Natural killer cell (primary cell): Measurements from ENCODE around the gene S100A7. TPM values are rescaled to one million over a fixed set of nuclear protein-coding genes. Genes with fewer than 3 reads are reported as not detected.

Source experiments
- ATAC-seq, 3 donors: fragments of 150-1000 bp in 2 of 3; fragments of 200-7000 bp in 1 of 3; cut with Tn5 transposase; 1 replicate in 1 of 3; 2 replicates in 2 of 3; pipeline ENCODE4 v1.10.0; 2021; ENCODE audit warnings: mild to moderate bottlenecking in 2 of 3, moderate library complexity in 2 of 3
- DNase-seq, 2 donors: peaks; one replicate each; pipeline versions ENCODE4 v3.0.0 to v3.0.0-alpha.2; 2013 to 2021; ENCODE audit warnings: mixed read lengths in 1 of 2
- H3K27ac ChIP-seq: one replicate; pipeline ENCODE4 v1.5.1; 2013; ENCODE audit warnings: mild to moderate bottlenecking, low read length
- H3K27me3 ChIP-seq: one replicate; pipeline ENCODE4 v1.6.1; 2013; ENCODE audit warnings: low read length; ENCODE audit not compliant: control insufficient read depth, insufficient read depth
- H3K36me3 ChIP-seq: one replicate; pipeline ENCODE4 v1.6.1; 2013; ENCODE audit warnings: low read length; ENCODE audit not compliant: control insufficient read depth, insufficient read depth
- H3K4me1 ChIP-seq: one replicate; pipeline ENCODE4 v1.6.1; 2013; ENCODE audit warnings: low read length; ENCODE audit not compliant: control insufficient read depth, insufficient read depth
- H3K4me3 ChIP-seq: one replicate; pipeline ENCODE4 v1.5.1; 2013; ENCODE audit warnings: low read length
- H3K9me3 ChIP-seq: one replicate; pipeline ENCODE4 v1.6.1; 2013; ENCODE audit warnings: low read length; ENCODE audit not compliant: control insufficient read depth, insufficient read depth
- H3K27ac Mint-ChIP-seq, 2 donors: one replicate each; pipeline ENCODE4 v1.8.0; 2022; ENCODE audit warnings: mild to moderate bottlenecking in 2 of 2, mixed read lengths in 2 of 2, moderate library complexity in 1 of 2
- H3K27me3 Mint-ChIP-seq, 2 donors: one replicate each; pipeline ENCODE4 v1.8.0; 2022; ENCODE audit warnings: low read depth in 2 of 2, mixed read lengths in 2 of 2
- H3K36me3 Mint-ChIP-seq: one replicate; pipeline ENCODE4 v1.8.0; 2022; ENCODE audit warnings: mixed read lengths
- H3K4me1 Mint-ChIP-seq, 2 donors: one replicate each; pipeline ENCODE4 v1.8.0; 2022; ENCODE audit warnings: mixed read lengths in 2 of 2
- H3K4me3 Mint-ChIP-seq: one replicate; pipeline ENCODE4 v1.8.0; 2022; ENCODE audit warnings: mild to moderate bottlenecking, moderate library complexity, mixed read lengths
- H3K9me3 Mint-ChIP-seq, 2 donors: one replicate each; pipeline ENCODE4 v1.8.0; 2022; ENCODE audit warnings: mixed read lengths in 2 of 2
- WGBS: methylation state at CpG from one replicate; pipeline ENCODE4 v1.1.7; 2013; ENCODE audit warnings: missing lambda C conversion rate; ENCODE audit not compliant: insufficient coverage; 5-methylcytosine and 5-hydroxymethylcytosine counted together
- intact Hi-C: fragments of 100-400 bp; cut with micrococcal nuclease; formaldehyde crosslinking; loops from one replicate; pipeline ENCODE4 v1.14.2; 2022
- total RNA-seq, 4 donors: library from RNA; stranded (reverse); fragments of 120-200 nt in 1 of 4; gene quantifications; one replicate each; pipeline versions ENCODE4 v1.2.3 to v1.2.4, GENCODE V29; 2013 to 2022
- TF ChIP-seq, protein P1 (sequence below): fragments of 200-600 bp; IDR thresholded peaks from one replicate; pipeline ENCODE4 v1.8.0; 2022; ENCODE audit warnings: antibody characterized with exemption

The S100A7 gene
- total RNA-seq, 3 donors from 2014 or later (not counting 1 experiment from before 2014, with no cell fraction given): not detected

DNA sequence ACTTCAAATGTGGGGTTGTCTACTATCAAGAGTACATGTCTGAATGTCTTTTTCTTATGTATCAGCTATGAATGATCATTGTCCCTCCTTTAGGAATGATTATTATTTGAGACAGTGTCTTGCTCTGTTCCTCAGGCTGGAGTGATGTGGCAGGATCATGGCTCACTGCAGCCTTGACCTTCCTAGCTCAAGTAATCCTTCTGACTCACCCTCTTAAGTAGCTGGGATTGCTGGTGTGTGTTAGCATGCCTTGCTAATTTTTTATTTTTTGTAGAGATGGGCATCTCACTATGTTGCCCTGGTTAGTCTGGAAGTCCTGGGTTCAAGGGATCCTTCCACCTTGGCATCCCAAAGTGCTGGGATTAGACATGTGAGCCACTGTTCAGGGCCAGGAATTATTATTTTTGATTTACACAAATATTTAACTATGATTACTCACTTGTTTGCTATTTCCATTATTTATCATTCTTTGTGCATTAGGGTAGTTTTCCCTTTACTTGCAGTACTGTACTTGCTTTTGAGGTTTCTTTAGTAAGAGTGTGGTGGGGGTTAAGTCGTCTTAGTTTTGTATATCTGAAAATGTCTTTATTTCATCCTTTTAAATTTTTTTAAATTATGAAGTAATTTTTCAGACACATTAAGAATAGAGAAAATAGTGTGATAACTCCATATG is 12.8 kb downstream of the S100A7 start:
- H3K9me3 Mint-ChIP-seq: no peaks in the 10 kb centered on the region
- H3K9me3 ChIP-seq: no peaks in the 10 kb centered on the region
- H3K4me3 Mint-ChIP-seq: no peak overlapping the region
- whole genome bisulfite sequencing: no CpG with 5 or more reads among the region's 1 CpG
- DNase-seq (no peak), ATAC-seq (no peak)
- no peaks in the 10 kb centered on the region for H3K36me3 ChIP-seq
- H3K27me3 Mint-ChIP-seq: peaks cover 9 to 44% of the 10 kb centered on the region in 2 donors
- intact Hi-C loops: no loop called here
- H3K4me1 ChIP-seq: no peaks in the 10 kb centered on the region
- TF ChIP-seq, protein P1, sequence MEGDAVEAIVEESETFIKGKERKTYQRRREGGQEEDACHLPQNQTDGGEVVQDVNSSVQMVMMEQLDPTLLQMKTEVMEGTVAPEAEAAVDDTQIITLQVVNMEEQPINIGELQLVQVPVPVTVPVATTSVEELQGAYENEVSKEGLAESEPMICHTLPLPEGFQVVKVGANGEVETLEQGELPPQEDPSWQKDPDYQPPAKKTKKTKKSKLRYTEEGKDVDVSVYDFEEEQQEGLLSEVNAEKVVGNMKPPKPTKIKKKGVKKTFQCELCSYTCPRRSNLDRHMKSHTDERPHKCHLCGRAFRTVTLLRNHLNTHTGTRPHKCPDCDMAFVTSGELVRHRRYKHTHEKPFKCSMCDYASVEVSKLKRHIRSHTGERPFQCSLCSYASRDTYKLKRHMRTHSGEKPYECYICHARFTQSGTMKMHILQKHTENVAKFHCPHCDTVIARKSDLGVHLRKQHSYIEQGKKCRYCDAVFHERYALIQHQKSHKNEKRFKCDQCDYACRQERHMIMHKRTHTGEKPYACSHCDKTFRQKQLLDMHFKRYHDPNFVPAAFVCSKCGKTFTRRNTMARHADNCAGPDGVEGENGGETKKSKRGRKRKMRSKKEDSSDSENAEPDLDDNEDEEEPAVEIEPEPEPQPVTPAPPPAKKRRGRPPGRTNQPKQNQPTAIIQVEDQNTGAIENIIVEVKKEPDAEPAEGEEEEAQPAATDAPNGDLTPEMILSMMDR: no peak
- H3K27ac Mint-ChIP-seq: no peak overlapping the region
- H3K4me1 Mint-ChIP-seq: no peaks in the 10 kb centered on the region
- no peak overlapping the region for H3K27ac ChIP-seq
- no peaks in the 10 kb centered on the region for H3K36me3 Mint-ChIP-seq
- H3K27me3 ChIP-seq: peaks cover 5% of the 10 kb centered on the region
- no peak overlapping the region for H3K4me3 ChIP-seq

DNA sequence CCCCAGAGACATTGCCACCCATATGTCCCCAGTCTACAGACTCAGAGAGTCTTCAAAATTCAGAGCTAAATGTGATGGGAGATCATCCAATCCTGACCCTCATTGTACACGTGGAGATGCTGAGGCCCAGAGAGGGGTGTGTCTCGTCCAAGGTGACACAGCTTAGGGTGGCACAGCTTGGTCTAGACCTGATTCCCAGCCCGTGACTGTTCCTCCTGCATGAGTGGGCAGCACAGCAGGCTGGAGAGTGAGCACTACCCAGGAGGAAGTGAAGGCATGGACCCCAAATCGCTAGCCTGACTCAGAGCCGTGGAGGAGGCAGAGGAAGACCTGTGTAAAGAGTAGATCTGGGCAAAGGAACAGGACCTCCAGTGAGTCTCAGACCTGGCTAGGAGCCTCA is 16.4 kb downstream of the S100A7 start:
- intact Hi-C loops: no loop called here
- no peak for ATAC-seq
- peaks cover 11 to 44% of the 10 kb centered on the region in 2 donors for H3K27me3 Mint-ChIP-seq
- no peaks in the 10 kb centered on the region for H3K36me3 ChIP-seq
- H3K4me1 Mint-ChIP-seq: no peaks in the 10 kb centered on the region
- DNase-seq: no peak
- H3K4me3 ChIP-seq: no peak overlapping the region
- H3K36me3 Mint-ChIP-seq: no peaks in the 10 kb centered on the region
- H3K4me3 Mint-ChIP-seq: no peak overlapping the region
- H3K27me3 ChIP-seq: peaks cover 2% of the 10 kb centered on the region
- no peaks in the 10 kb centered on the region for H3K9me3 ChIP-seq
- H3K27ac Mint-ChIP-seq: no peak overlapping the region
- no peaks in the 10 kb centered on the region for H3K4me1 ChIP-seq
- TF ChIP-seq, protein P1: no peak
- WGBS: 74% methylated on average over 5 of the region's 5 CpGs
- H3K9me3 Mint-ChIP-seq: no peaks in the 10 kb centered on the region
- no peak overlapping the region for H3K27ac ChIP-seq

- no peak for ATAC-seq
- Mint-ChIP-seq H3K36me3 (no peaks in the 10 kb centered on the region), H3K4me3 (no peak overlapping the region), H3K27ac (no peak overlapping the region), H3K27me3 (peaks cover 8 to 40% of the 10 kb centered on the region in 2 donors), H3K4me1 (no peaks in the 10 kb centered on the region), H3K9me3 (no peaks in the 10 kb centered on the region)
- no peaks in the 10 kb centered on the region for H3K36me3 ChIP-seq
- peaks cover 2% of the 10 kb centered on the region for H3K27me3 ChIP-seq
- no peak overlapping the region for H3K27ac ChIP-seq
- TF ChIP-seq, protein P1: no peak
- WGBS: 55% methylated on average over 4 of the region's 4 CpGs
- no peak for DNase-seq
- H3K4me3 ChIP-seq: no peak overlapping the region
- H3K9me3 ChIP-seq: no peaks in the 10 kb centered on the region
- no peaks in the 10 kb centered on the region for H3K4me1 ChIP-seq
- intact Hi-C loops: no loop called here
These were observed 17.0 kb downstream of the S100A7 start for GRCh38 chr1:153443486-153443885.

GRCh38 chr1:153441238-153441755 is 19.2 kb downstream of the S100A7 start:
- TF ChIP-seq, protein P1: no peak
- H3K27me3 Mint-ChIP-seq: peaks cover 16 to 45% of the 10 kb centered on the region in 2 donors
- Histone ChIP-seq H3K4me3 (no peak overlapping the region), H3K4me1 (no peaks in the 10 kb centered on the region), H3K27ac (no peak overlapping the region), H3K36me3 (no peaks in the 10 kb centered on the region), H3K9me3 (no peaks in the 10 kb centered on the region), H3K27me3 (no peaks in the 10 kb centered on the region)
- H3K4me3 Mint-ChIP-seq: no peak overlapping the region
- WGBS: 74% methylated on average over 9 of the region's 9 CpGs
- H3K9me3 Mint-ChIP-seq: no peaks in the 10 kb centered on the region
- no peak overlapping the region for H3K27ac Mint-ChIP-seq
- ATAC-seq: no peak
- no peaks in the 10 kb centered on the region for H3K4me1 Mint-ChIP-seq
- DNase-seq: no peak
- intact Hi-C loops: no loop called here
- H3K36me3 Mint-ChIP-seq: no peaks in the 10 kb centered on the region
